ENCODE measurements around the gene PDCD1LG2.

PDCD1LG2 gene

GRCh38 chr9:5562806-5563416, 52.6 kb downstream of the PDCD1LG2 start:
- ChIA-PET POLR2A (no interaction called here), CTCF (interaction anchor here (1.1 to 2.1 kb wide), 2 partner anchors 27 to 45 kb away, joined by 3 to 6 read pairs; no protein-coding TSS in a partner anchor)
- TF ChIP-seq CTCF (IDR thresholded peaks at IDR 0.05; ENCODE audit: insufficient read depth, low read length, missing control alignments), result no peak
- no peak for DNase-seq (ENCODE audit: low read depth, low spot score)
- no peak overlapping the region for H3K4me3 ChIP-seq (ENCODE audit: low read depth, low read length)

GRCh38 chr9:5563417-5563815, 53.1 kb downstream of the PDCD1LG2 start:
- TF ChIP-seq CTCF (IDR thresholded peaks at IDR 0.05; ENCODE audit: insufficient read depth, low read length, missing control alignments), result no peak
- ChIA-PET POLR2A (no interaction called here), CTCF (interaction anchor here (0.6 to 2.1 kb wide), 2 partner anchors 23 to 26 kb away, joined by 3 to 6 read pairs; no protein-coding TSS in a partner anchor)
- DNase-seq (ENCODE audit: low read depth, low spot score), result no peak
- H3K4me3 ChIP-seq (ENCODE audit: low read depth, low read length), result no peak overlapping the region

- no peak for TF ChIP-seq CTCF (IDR thresholded peaks at IDR 0.05; ENCODE audit: insufficient read depth, low read length, missing control alignments)
These were observed 53.6 kb downstream of the PDCD1LG2 start for GRCh38 chr9:5563886-5564285.

GRCh38 chr9:5566054-5566618, 55.8 kb downstream of the PDCD1LG2 start:
- no peak overlapping the region for H3K4me3 ChIP-seq (ENCODE audit: low read depth, low read length)
- ChIA-PET CTCF (interaction anchor here (0.5 to 1.9 kb wide), 2 partner anchors 24 to 171 kb away, joined by 4 to 8 read pairs; no protein-coding TSS in a partner anchor), POLR2A (no interaction called here)
- TF ChIP-seq CTCF (IDR thresholded peaks at IDR 0.05; ENCODE audit: insufficient read depth, low read length, missing control alignments), result no peak
- DNase-seq (ENCODE audit: low read depth, low spot score), result no peak

More at GRCh38 chr9:5563886-5564285, 53.6 kb downstream of the PDCD1LG2 start:
- ChIA-PET POLR2A (no interaction called here), CTCF (interaction anchor here (0.6 to 2.1 kb wide), 2 partner anchors 23 to 26 kb away, joined by 3 to 6 read pairs; no protein-coding TSS in a partner anchor)
- no peak overlapping the region for H3K4me3 ChIP-seq (ENCODE audit: low read depth, low read length)
- DNase-seq (ENCODE audit: low read depth, low spot score), result no peak

GRCh38 chr9:5568868-5569267, 58.5 kb downstream of the PDCD1LG2 start:
- POLR2A ChIA-PET, result no interaction called here
- no peak for TF ChIP-seq CTCF (IDR thresholded peaks at IDR 0.05; ENCODE audit: insufficient read depth, low read length, missing control alignments)
- no peak for DNase-seq (ENCODE audit: low read depth, low spot score)
- H3K4me3 ChIP-seq (ENCODE audit: low read depth, low read length), result no peak overlapping the region
- CTCF ChIA-PET, result interaction anchor here (1.4 kb wide), 1 partner anchor 9 kb away, joined by 3 read pairs; no protein-coding TSS in a partner anchor

GRCh38 chr9:5569409-5569808, 59.1 kb downstream of the PDCD1LG2 start:
- no peak for DNase-seq (ENCODE audit: low read depth, low spot score)
- no peak overlapping the region for H3K4me3 ChIP-seq (ENCODE audit: low read depth, low read length)
- ChIA-PET CTCF (no interaction called here), POLR2A (no interaction called here)
- no peak for TF ChIP-seq CTCF (IDR thresholded peaks at IDR 0.05; ENCODE audit: insufficient read depth, low read length, missing control alignments)

Measured in AG04449 (cell line).